HUES48 (cell line): Measurements from ENCODE around the gene HSP90B1.

Experiments
- H3K27ac ChIP-seq: one replicate; pipeline ENCODE4 v1.7.0; 2013; ENCODE audit warnings: low read depth, low read length, inconsistent platforms
- H3K27me3 ChIP-seq: 2 replicates; pipeline ENCODE4 v1.6.1; 2013; ENCODE audit warnings: mild to moderate bottlenecking, low read length; ENCODE audit not compliant: control insufficient read depth, insufficient read depth
- H3K36me3 ChIP-seq: 2 replicates; pipeline ENCODE4 v1.6.1; 2013; ENCODE audit warnings: low read length; ENCODE audit not compliant: control insufficient read depth, insufficient read depth
- H3K4me1 ChIP-seq: 2 replicates; pipeline ENCODE4 v1.6.1; 2013; ENCODE audit warnings: mild to moderate bottlenecking, low read length; ENCODE audit not compliant: control insufficient read depth, insufficient read depth
- H3K4me3 ChIP-seq: 2 replicates; pipeline ENCODE4 v1.5.1; 2013; ENCODE audit warnings: mild to moderate bottlenecking, low read depth, low read length
- H3K9ac ChIP-seq: 2 replicates; pipeline ENCODE4 v1.6.1; 2013; ENCODE audit warnings: mild to moderate bottlenecking, low read depth, low read length, moderate library complexity
- H3K9me3 ChIP-seq: 2 replicates; pipeline ENCODE4 v1.6.1; 2013; ENCODE audit warnings: low read length; ENCODE audit not compliant: control insufficient read depth, insufficient read depth

The HSP90B1 gene

GRCh38 chr12:103930034-103930786 lies at the start of gene HSP90B1:
Gene HSP90B1, plus strand, starts transcription at chr12:103930410. Its CDS starts 106 bp downstream, at chr12:103930516.
- H3K27me3 ChIP-seq = no peaks in the 10 kb centered on the region
- no peaks in the 10 kb centered on the region for H3K9me3 ChIP-seq
- H3K4me3 ChIP-seq = peak within 1 kb of the TSS; percentile 90
- peak within 1 kb of the TSS; percentile 87 for H3K27ac ChIP-seq
- H3K9ac ChIP-seq = peak within 1 kb of the TSS; percentile 92
- peaks cover 41% of the 10 kb centered on the region for H3K36me3 ChIP-seq
- peaks cover 11% of the 10 kb centered on the region; the same call in 1 of the 2 replicates for H3K4me1 ChIP-seq

GRCh38 chr12:103881261-103881660 lies 48.9 kb upstream of the HSP90B1 start:
- no peak overlapping the region for H3K4me3 ChIP-seq
- H3K9me3 ChIP-seq = no peaks in the 10 kb centered on the region
- H3K9ac ChIP-seq = no peak overlapping the region
- H3K27me3 ChIP-seq = no peaks in the 10 kb centered on the region
- no peak overlapping the region for H3K27ac ChIP-seq
- peaks cover 7% of the 10 kb centered on the region; the same call in 1 of the 2 replicates for H3K4me1 ChIP-seq
- no peaks in the 10 kb centered on the region for H3K36me3 ChIP-seq

- Histone ChIP-seq H3K4me3 (no peak overlapping the region), H3K4me1 (peaks cover 7% of the 10 kb centered on the region; the same call in 1 of the 2 replicates), H3K9ac (no peak overlapping the region), H3K27ac (no peak overlapping the region), H3K36me3 (no peaks in the 10 kb centered on the region), H3K9me3 (no peaks in the 10 kb centered on the region), H3K27me3 (no peaks in the 10 kb centered on the region)
Measured at GRCh38 chr12:103882861-103883596, 47.2 kb upstream of the HSP90B1 start.

GRCh38 chr12:103883908-103884307 lies 46.3 kb upstream of the HSP90B1 start:
- H3K9me3 ChIP-seq = no peaks in the 10 kb centered on the region

GRCh38 chr12:103884316-103884715 lies 45.9 kb upstream of the HSP90B1 start:
- Histone ChIP-seq H3K27me3 (no peaks in the 10 kb centered on the region), H3K4me3 (no peak overlapping the region), H3K36me3 (no peaks in the 10 kb centered on the region), H3K27ac (no peak overlapping the region), H3K9me3 (no peaks in the 10 kb centered on the region), H3K9ac (no peak overlapping the region), H3K4me1 (peaks cover 7% of the 10 kb centered on the region; the same call in 1 of the 2 replicates)

More at GRCh38 chr12:103883908-103884307, 46.3 kb upstream of the HSP90B1 start:
- Histone ChIP-seq H3K27ac (no peak overlapping the region), H3K27me3 (no peaks in the 10 kb centered on the region), H3K36me3 (no peaks in the 10 kb centered on the region), H3K9ac (no peak overlapping the region), H3K4me3 (no peak overlapping the region), H3K4me1 (peaks cover 7% of the 10 kb centered on the region; the same call in 1 of the 2 replicates)

GRCh38 chr12:103886195-103886797 lies 43.9 kb upstream of the HSP90B1 start:
- Histone ChIP-seq H3K9me3 (no peaks in the 10 kb centered on the region), H3K27ac (no peak overlapping the region), H3K4me3 (no peak overlapping the region), H3K36me3 (no peaks in the 10 kb centered on the region), H3K27me3 (no peaks in the 10 kb centered on the region), H3K4me1 (no peaks in the 10 kb centered on the region), H3K9ac (no peak overlapping the region)

GRCh38 chr12:103887738-103888137 lies 42.5 kb upstream of the HSP90B1 start:
- Histone ChIP-seq H3K27ac (no peak overlapping the region), H3K4me1 (no peaks in the 10 kb centered on the region), H3K9ac (no peak overlapping the region), H3K27me3 (no peaks in the 10 kb centered on the region), H3K36me3 (no peaks in the 10 kb centered on the region), H3K9me3 (no peaks in the 10 kb centered on the region), H3K4me3 (no peak overlapping the region)

- Histone ChIP-seq H3K27me3 (no peaks in the 10 kb centered on the region), H3K4me1 (no peaks in the 10 kb centered on the region), H3K9ac (no peak overlapping the region), H3K36me3 (no peaks in the 10 kb centered on the region), H3K4me3 (no peak overlapping the region), H3K9me3 (no peaks in the 10 kb centered on the region), H3K27ac (no peak overlapping the region)
Measured at GRCh38 chr12:103897316-103897715, 32.9 kb upstream of the HSP90B1 start.

GRCh38 chr12:103901518-103902173 lies 28.6 kb upstream of the HSP90B1 start:
- no peaks in the 10 kb centered on the region for H3K27me3 ChIP-seq
- no peak overlapping the region for H3K27ac ChIP-seq
- H3K4me1 ChIP-seq = no peaks in the 10 kb centered on the region
- H3K9ac ChIP-seq = no peak overlapping the region
- no peak overlapping the region for H3K4me3 ChIP-seq
- no peaks in the 10 kb centered on the region for H3K9me3 ChIP-seq
- H3K36me3 ChIP-seq = no peaks in the 10 kb centered on the region

- Histone ChIP-seq H3K27me3 (no peaks in the 10 kb centered on the region), H3K4me1 (no peaks in the 10 kb centered on the region), H3K9ac (no peak overlapping the region), H3K4me3 (no peak overlapping the region), H3K27ac (no peak overlapping the region), H3K9me3 (no peaks in the 10 kb centered on the region), H3K36me3 (no peaks in the 10 kb centered on the region)
Measured at GRCh38 chr12:103903993-103904392, 26.2 kb upstream of the HSP90B1 start.
